Measurements from ENCODE around the gene DCTN3. TPM values are rescaled to one million over a fixed set of nuclear protein-coding genes. Genes with fewer than 3 reads are reported as not detected.

The DCTN3 gene
- total RNA-seq, 2 experiments from 2014 or later, result 85.3 to 87.3 TPM

DNA sequence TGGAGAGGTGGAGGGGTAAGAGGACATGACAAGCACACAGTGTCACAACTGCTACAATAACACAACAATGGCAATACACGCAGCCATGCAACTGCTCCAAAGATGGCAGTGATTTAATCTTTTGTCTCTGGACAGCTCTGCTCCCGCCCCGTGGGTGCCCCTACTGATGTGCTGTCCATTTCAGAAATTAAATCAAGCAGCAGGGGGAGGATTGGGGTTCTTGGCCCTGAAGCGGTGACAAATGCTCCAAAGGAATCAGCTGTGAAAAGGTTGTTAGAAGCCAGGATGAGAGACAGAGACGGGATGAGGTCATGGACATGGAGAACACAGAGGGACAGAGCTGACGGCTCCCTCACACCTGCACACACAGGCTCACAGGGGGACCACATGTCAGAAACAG, 53.3 kb downstream of the DCTN3 start:
- Mint-ChIP-seq H3K4me3 (no peak overlapping the region), H3K9me3 (no peaks in the 10 kb centered on the region), H3K36me3 (no peaks in the 10 kb centered on the region), H3K27ac (no peak overlapping the region), H3K4me1 (ENCODE audit: low read depth) (no peaks in the 10 kb centered on the region), H3K27me3 (peaks cover 15% of the 10 kb centered on the region)
- DNase-seq, result no peak
- intact Hi-C loops (cut with micrococcal nuclease), result no loop called here
- CTCF ChIA-PET, result interaction anchor here (1.2 kb wide), 1 partner anchor 36 kb away, joined by 3 read pairs; no protein-coding TSS in a partner anchor
- POLR2A ChIA-PET, result no interaction called here

DNA sequence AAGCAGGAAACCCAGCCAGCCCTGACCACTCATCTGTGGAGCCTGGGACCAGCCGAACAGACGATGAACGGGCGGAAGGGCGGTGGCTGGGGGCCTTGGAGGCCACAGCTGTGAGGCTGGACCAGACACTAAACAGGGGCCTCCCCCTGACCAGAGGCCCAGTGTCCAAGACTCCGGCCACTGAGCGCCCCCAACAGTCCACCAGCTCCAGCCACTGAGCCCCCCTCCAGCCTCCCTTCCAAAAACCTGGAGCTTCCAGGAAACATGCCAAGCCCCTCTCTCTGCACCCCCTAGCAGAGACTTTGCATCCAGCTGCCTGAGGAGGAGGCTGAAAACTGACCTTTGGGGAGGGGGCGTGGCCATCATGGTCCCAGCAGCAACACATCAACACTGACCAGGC, 54.0 kb downstream of the DCTN3 start:
- Mint-ChIP-seq H3K9me3 (no peaks in the 10 kb centered on the region), H3K27me3 (peaks cover 15% of the 10 kb centered on the region), H3K4me3 (no peak overlapping the region), H3K27ac (no peak overlapping the region), H3K36me3 (no peaks in the 10 kb centered on the region), H3K4me1 (ENCODE audit: low read depth) (no peaks in the 10 kb centered on the region)
- intact Hi-C loops (cut with micrococcal nuclease), result no loop called here
- ChIA-PET CTCF (interaction anchor here (1.2 kb wide), 1 partner anchor 37 kb away, joined by 3 read pairs; no protein-coding TSS in a partner anchor), POLR2A (no interaction called here)
- DNase-seq, result no peak

DNA sequence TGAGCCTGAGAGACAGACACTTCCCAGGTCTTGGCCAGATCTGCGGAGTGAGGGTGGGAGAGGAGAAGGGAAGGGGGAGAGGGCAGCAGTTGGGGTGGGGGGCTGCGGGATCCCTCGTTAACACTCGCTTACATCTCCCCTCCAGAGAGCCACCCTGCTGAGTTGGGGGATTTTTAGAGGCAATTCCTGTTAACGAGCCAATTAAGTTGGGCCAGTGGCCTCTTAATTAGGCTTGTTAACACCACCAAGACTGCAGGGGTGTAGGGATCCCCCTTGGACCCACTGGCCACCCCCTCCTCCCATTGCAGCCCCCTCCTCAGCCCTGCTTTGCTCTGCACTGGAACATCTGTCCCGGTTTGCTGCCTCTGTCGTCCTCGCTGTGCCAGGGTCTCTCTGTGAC, 54.4 kb downstream of the DCTN3 start:
- intact Hi-C loops (cut with micrococcal nuclease), result no loop called here
- Mint-ChIP-seq H3K27me3 (peaks cover 15% of the 10 kb centered on the region), H3K36me3 (no peaks in the 10 kb centered on the region), H3K27ac (no peak overlapping the region), H3K4me1 (ENCODE audit: low read depth) (no peaks in the 10 kb centered on the region), H3K9me3 (no peaks in the 10 kb centered on the region), H3K4me3 (no peak overlapping the region)
- no peak for DNase-seq
- ChIA-PET POLR2A (no interaction called here), CTCF (interaction anchor here (1.2 kb wide), 1 partner anchor 37 kb away, joined by 3 read pairs; no protein-coding TSS in a partner anchor)

DNA sequence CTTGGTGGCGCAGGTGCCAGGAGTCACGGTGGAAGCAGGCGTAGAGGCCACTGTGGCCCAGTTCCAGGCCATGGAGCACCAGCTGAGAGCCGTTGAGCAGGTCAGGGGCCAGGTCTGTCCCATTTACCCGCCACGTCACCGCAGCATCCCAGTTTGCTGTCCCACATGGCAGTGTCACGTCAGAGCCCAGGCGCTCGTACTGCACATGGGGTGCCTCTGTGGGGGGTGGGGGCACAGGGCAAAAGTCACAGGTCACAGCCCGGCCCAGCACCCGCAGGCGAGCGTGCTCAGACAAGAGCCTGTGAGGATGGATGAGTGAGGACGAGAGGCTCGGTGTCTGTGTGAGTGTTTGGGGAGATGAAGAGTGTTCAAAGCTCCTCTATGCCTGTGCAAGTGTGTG, 55.7 kb downstream of the DCTN3 start:
- POLR2A ChIA-PET, result no interaction called here
- H3K9me3 Mint-ChIP-seq, result no peaks in the 10 kb centered on the region
- H3K27me3 Mint-ChIP-seq, result peaks cover 21% of the 10 kb centered on the region
- CTCF ChIA-PET, result no interaction called here
- no peaks in the 10 kb centered on the region for H3K36me3 Mint-ChIP-seq
- DNase-seq, result no peak
- H3K4me1 Mint-ChIP-seq (ENCODE audit: low read depth), result no peaks in the 10 kb centered on the region
- intact Hi-C loops (cut with micrococcal nuclease), result no loop called here
- H3K4me3 Mint-ChIP-seq, result no peak overlapping the region
- no peak overlapping the region for H3K27ac Mint-ChIP-seq

Other genes with a start within 250 kb of the DCTN3 start
- gene MYORG, start 243.6 kb downstream of the DCTN3 start, total RNA-seq, result 1 to 10 TPM; 1.9 to 2.9 TPM
- 10 to 100 TPM; 13.3 to 13.8 TPM for gene FAM219A, start 161.9 kb downstream of the DCTN3 start, total RNA-seq
- gene DNAI1, start 161.7 kb downstream of the DCTN3 start, total RNA-seq, result under 1 TPM; 0.19 to 0.69 TPM
- gene ENHO, start 97.5 kb downstream of the DCTN3 start, total RNA-seq, result under 1 TPM; 0.26 to 0.36 TPM
- not detected for gene CNTFR, start 30.8 kb downstream of the DCTN3 start, total RNA-seq
- 10 to 100 TPM; 29.3 to 31.1 TPM for gene RPP25L, start 8.4 kb downstream of the DCTN3 start, total RNA-seq
- gene ARID3C, start 8.6 kb upstream of the DCTN3 start, total RNA-seq, result under 1 TPM; 0.14 to 0.17 TPM
- 10 to 100 TPM; 65.9 to 67.6 TPM for gene SIGMAR1, start 17.3 kb upstream of the DCTN3 start, total RNA-seq
- 10 to 100 TPM; 56.0 to 59.2 TPM for gene GALT, start 26.2 kb upstream of the DCTN3 start, total RNA-seq
- 10 to 100 TPM; 19.3 to 22.1 TPM for gene IL11RA, start 31.7 kb upstream of the DCTN3 start, total RNA-seq
- gene CCL27, start 42.2 kb upstream of the DCTN3 start, total RNA-seq, result under 1 TPM in 1 of 2 experiments, not detected in 1; 0.80 TPM
- not detected for gene CCL19, start 70.8 kb upstream of the DCTN3 start, total RNA-seq
- not detected for gene CCL21, start 89.6 kb upstream of the DCTN3 start, total RNA-seq

All from activated CD4-positive, alpha-beta memory T cell treated with anti-CD3 and anti-CD28 coated beads for 36 hours (primary cell).